ENCODE data around the gene ZC3H12D. TPM values are rescaled to one million over a fixed set of nuclear protein-coding genes. Genes with fewer than 3 reads are reported as not detected.

ZC3H12D gene
- total RNA-seq, 1 donor from 2014 or later: 2.1 TPM

GRCh38 chr6:149459761-149460160 is 25.1 kb downstream of the ZC3H12D start:
- DNase-seq (no peak), ATAC-seq (no peak)
- Histone ChIP-seq H3K27me3 (no peaks in the 10 kb centered on the region), H3K4me3 (no peak overlapping the region), H3K4me1 (peaks cover 8% of the 10 kb centered on the region), H3K27ac (no peak overlapping the region), H3K9me3 (no peaks in the 10 kb centered on the region), H3K36me3 (no peaks in the 10 kb centered on the region)
- TF ChIP-seq CTCF (IDR thresholded peaks at IDR 0.05): no peak
- intact Hi-C loops (cut with DNase I): no loop called here

- DNase-seq (no peak), ATAC-seq (no peak)
- Histone ChIP-seq H3K4me3 (no peak overlapping the region), H3K36me3 (no peaks in the 10 kb centered on the region), H3K27ac (no peak overlapping the region), H3K9me3 (no peaks in the 10 kb centered on the region), H3K4me1 (peaks cover 17% of the 10 kb centered on the region), H3K27me3 (no peaks in the 10 kb centered on the region)
- intact Hi-C loops (cut with DNase I): no loop called here
- TF ChIP-seq CTCF (IDR thresholded peaks at IDR 0.05): no peak
Measured at GRCh38 chr6:149458806-149459205, 26.0 kb downstream of the ZC3H12D start.

- Histone ChIP-seq H3K36me3 (no peaks in the 10 kb centered on the region), H3K27ac (no peak overlapping the region), H3K4me1 (peaks cover 23% of the 10 kb centered on the region), H3K9me3 (no peaks in the 10 kb centered on the region), H3K27me3 (no peaks in the 10 kb centered on the region), H3K4me3 (no peak overlapping the region)
- no peak for TF ChIP-seq CTCF (IDR thresholded peaks at IDR 0.05)
- DNase-seq (no peak), ATAC-seq (no peak)
- intact Hi-C loops (cut with DNase I): no loop called here
Measured at GRCh38 chr6:149458196-149458595, 26.6 kb downstream of the ZC3H12D start.

- Histone ChIP-seq H3K36me3 (no peaks in the 10 kb centered on the region), H3K4me3 (no peak overlapping the region), H3K27ac (no peak overlapping the region), H3K27me3 (no peaks in the 10 kb centered on the region), H3K4me1 (peaks cover 25% of the 10 kb centered on the region), H3K9me3 (no peaks in the 10 kb centered on the region)
- TF ChIP-seq CTCF (IDR thresholded peaks at IDR 0.05): no peak
- ATAC-seq: no peak
- intact Hi-C loops (cut with DNase I): no loop called here
- no peak for DNase-seq
Measured at GRCh38 chr6:149457316-149457884, 27.4 kb downstream of the ZC3H12D start.

- no peak for DNase-seq
- ATAC-seq: no peak
- no peaks in the 10 kb centered on the region for H3K36me3 ChIP-seq
- no peaks in the 10 kb centered on the region for H3K9me3 ChIP-seq
- intact Hi-C loops (cut with DNase I): no loop called here
- H3K27me3 ChIP-seq: no peaks in the 10 kb centered on the region
- no peak for TF ChIP-seq CTCF (IDR thresholded peaks at IDR 0.05)
- H3K4me1 ChIP-seq: peaks cover 29% of the 10 kb centered on the region
- no peak overlapping the region for H3K27ac ChIP-seq
- H3K4me3 ChIP-seq: no peak overlapping the region
Measured at GRCh38 chr6:149456311-149457021, 28.3 kb downstream of the ZC3H12D start.
